ENCODE measurements around the gene CACNA1C. TPM values are rescaled to one million over a fixed set of nuclear protein-coding genes. Genes with fewer than 3 reads are reported as not detected.
A peak's percentile ranks its signal among the peaks of the same experiment; 100 is the strongest.

CACNA1C gene
- total RNA-seq, 2 donors from 2014 or later = 0.84 to 10.2 TPM

GRCh38 chr12:2286047-2286446 lies 233.3 kb downstream of the CACNA1C start:
- TF ChIP-seq CTCF (IDR thresholded peaks at IDR 0.05) = no peak
- intact Hi-C loops (cut with DNase I) = loop anchor here (10.0 kb wide), 1 partner anchor 299 kb away; no protein-coding TSS in a partner anchor
- H3K9ac ChIP-seq (ENCODE audit: low read depth in 2 of 2, low read length in 2 of 2) = no peak overlapping the region
- H3K27me3 ChIP-seq = no peaks in the 10 kb centered on the region
- H3K9me3 ChIP-seq = no peaks in the 10 kb centered on the region
- peak overlapping the region; percentile 32 for H3K27ac ChIP-seq
- no peaks in the 10 kb centered on the region for H3K36me3 ChIP-seq
- no peak for DNase-seq
- H3K4me1 ChIP-seq = no peaks in the 10 kb centered on the region
- no peak overlapping the region for H3K4me3 ChIP-seq

GRCh38 chr12:2286461-2287131 lies 233.8 kb downstream of the CACNA1C start:
- no peaks in the 10 kb centered on the region for H3K9me3 ChIP-seq
- no peaks in the 10 kb centered on the region for H3K27me3 ChIP-seq
- DNase-seq = no peak
- H3K9ac ChIP-seq (ENCODE audit: low read depth in 2 of 2, low read length in 2 of 2) = no peak overlapping the region
- TF ChIP-seq CTCF (IDR thresholded peaks at IDR 0.05) = no peak
- intact Hi-C loops (cut with DNase I) = loop anchor here (10.0 kb wide), 1 partner anchor 298 kb away; no protein-coding TSS in a partner anchor
- H3K36me3 ChIP-seq = no peaks in the 10 kb centered on the region
- no peak overlapping the region for H3K4me3 ChIP-seq
- peak overlapping the region; percentile 32 for H3K27ac ChIP-seq
- H3K4me1 ChIP-seq = no peaks in the 10 kb centered on the region

GRCh38 chr12:2287151-2287550 lies 234.4 kb downstream of the CACNA1C start:
- no peak for TF ChIP-seq CTCF (IDR thresholded peaks at IDR 0.05)
- Histone ChIP-seq H3K4me3 (no peak overlapping the region), H3K9me3 (no peaks in the 10 kb centered on the region), H3K27ac (no peak overlapping the region), H3K36me3 (no peaks in the 10 kb centered on the region), H3K9ac (ENCODE audit: low read depth in 2 of 2, low read length in 2 of 2) (no peak overlapping the region), H3K4me1 (no peaks in the 10 kb centered on the region), H3K27me3 (no peaks in the 10 kb centered on the region)
- intact Hi-C loops (cut with DNase I) = loop anchor here (10.0 kb wide), 1 partner anchor 298 kb away; no protein-coding TSS in a partner anchor
- no peak for DNase-seq

- no peak overlapping the region for H3K27ac ChIP-seq
- H3K4me1 ChIP-seq = no peaks in the 10 kb centered on the region
- no peak for TF ChIP-seq CTCF (IDR thresholded peaks at IDR 0.05)
- H3K4me3 ChIP-seq = no peak overlapping the region
- intact Hi-C loops (cut with DNase I) = loop anchor here (10.0 kb wide), 1 partner anchor 297 kb away; no protein-coding TSS in a partner anchor
- H3K9ac ChIP-seq (ENCODE audit: low read depth in 2 of 2, low read length in 2 of 2) = no peak overlapping the region
- DNase-seq = no peak
- no peaks in the 10 kb centered on the region for H3K27me3 ChIP-seq
- H3K9me3 ChIP-seq = no peaks in the 10 kb centered on the region
- H3K36me3 ChIP-seq = no peaks in the 10 kb centered on the region
Observed at GRCh38 chr12:2287589-2287988, 234.8 kb downstream of the CACNA1C start.

- H3K27ac ChIP-seq = no peak overlapping the region
Observed at GRCh38 chr12:2288001-2288400, 235.2 kb downstream of the CACNA1C start.

More at GRCh38 chr12:2288001-2288400, 235.2 kb downstream of the CACNA1C start:
- Histone ChIP-seq H3K9ac (ENCODE audit: low read depth in 2 of 2, low read length in 2 of 2) (no peak overlapping the region), H3K9me3 (no peaks in the 10 kb centered on the region), H3K27me3 (no peaks in the 10 kb centered on the region), H3K36me3 (no peaks in the 10 kb centered on the region), H3K4me3 (no peak overlapping the region), H3K4me1 (no peaks in the 10 kb centered on the region)
- intact Hi-C loops (cut with DNase I) = loop anchor here (10.0 kb wide), 1 partner anchor 297 kb away; no protein-coding TSS in a partner anchor
- no peak for TF ChIP-seq CTCF (IDR thresholded peaks at IDR 0.05)
- no peak for DNase-seq
